Measurements from ENCODE around the gene HOXA2. TPM values are rescaled to one million over a fixed set of nuclear protein-coding genes. Genes with fewer than 3 reads are reported as not detected.

Gene HOXA2
- total RNA-seq (2014; rRNA removed; shearing (Covaris generic)), result 0.84 and 1.1 TPM in 2 replicates

GRCh38 chr7:27102581-27103442 is at the start of gene HOXA2:
Gene HOXA2 (minus strand): TSS chr7:27102683. CDS start chr7:27102500, 183 bp downstream.
- DNase-seq (ENCODE audit: low read depth), result peak; percentile 18

- no peak for DNase-seq (ENCODE audit: low read depth)
Observed at GRCh38 chr7:27151341-27151930, 49.0 kb upstream of the HOXA2 start.

GRCh38 chr7:27150568-27151340 is 48.3 kb upstream of the HOXA2 start:
- DNase-seq (ENCODE audit: low read depth), result peak; percentile 89

GRCh38 chr7:27149842-27150567 is 47.5 kb upstream of the HOXA2 start:
- DNase-seq (ENCODE audit: low read depth), result no peak

- DNase-seq (ENCODE audit: low read depth), result peak; percentile 53
Observed at GRCh38 chr7:27148756-27149641, 46.5 kb upstream of the HOXA2 start.

GRCh38 chr7:27148031-27148755 is 45.7 kb upstream of the HOXA2 start:
- DNase-seq (ENCODE audit: low read depth), result no peak

- DNase-seq (ENCODE audit: low read depth), result no peak
Observed at GRCh38 chr7:27147199-27148030, 44.9 kb upstream of the HOXA2 start, which contains the start of gene HOXA6. Gene HOXA6 (minus strand): TSS chr7:27147774. CDS start chr7:27147749, 25 bp downstream.

- no peak for DNase-seq (ENCODE audit: low read depth)
Observed at GRCh38 chr7:27146491-27147198, 44.2 kb upstream of the HOXA2 start.

GRCh38 chr7:27145914-27146412 is 43.5 kb upstream of the HOXA2 start:
- DNase-seq (ENCODE audit: low read depth), result no peak

GRCh38 chr7:27145165-27145913 is 42.9 kb upstream of the HOXA2 start:
- no peak for DNase-seq (ENCODE audit: low read depth)

- no peak for DNase-seq (ENCODE audit: low read depth)
Observed at GRCh38 chr7:27144781-27145164, 42.3 kb upstream of the HOXA2 start.

- DNase-seq (ENCODE audit: low read depth), result no peak
Observed at GRCh38 chr7:27143950-27144780, 41.7 kb upstream of the HOXA2 start.

GRCh38 chr7:27143023-27143949 is 40.8 kb upstream of the HOXA2 start, which contains the start of gene HOXA5:
Gene HOXA5 (minus strand): TSS chr7:27143681. CDS start chr7:27143607, 74 bp downstream.
- peak; percentile 92 for DNase-seq (ENCODE audit: low read depth)

GRCh38 chr7:27142580-27143022 is 40.1 kb upstream of the HOXA2 start:
- no peak for DNase-seq (ENCODE audit: low read depth)

- DNase-seq (ENCODE audit: low read depth), result no peak
Observed at GRCh38 chr7:27141923-27142579, 39.6 kb upstream of the HOXA2 start.

Measured in RPMI7951 (cell line).